Cardiac septum (tissue), 1 donor: ENCODE measurements around the gene CYP11A1. TPM values are rescaled to one million over a fixed set of nuclear protein-coding genes. Genes with fewer than 3 reads are reported as not detected.
A peak's percentile ranks its signal among the peaks of the same experiment; 100 is the strongest.

Experiments used
- DNase-seq: peaks from one replicate; pipeline ENCODE4 v3.0.0-alpha.2; 2020; ENCODE audit warnings: low spot score
- intact Hi-C: fragments of 100-400 bp; cut with DNase I; formaldehyde crosslinking; loops from one replicate; pipeline ENCODE4 v1.14.0; 2022
- total RNA-seq: library from RNA; stranded (reverse); fragmentation: NEBNext Ultra II Directional; extraction: Animal tissue kit (Norgen Biotek cat#: 25700); gene quantifications from one replicate; pipeline ENCODE4 v1.2.1, GENCODE V29; 2021
- donor health status: DM: no; HTN: no; CAD: no.

Gene CYP11A1
- total RNA-seq, 1 donor from 2014 or later = 2.5 TPM

DNA sequence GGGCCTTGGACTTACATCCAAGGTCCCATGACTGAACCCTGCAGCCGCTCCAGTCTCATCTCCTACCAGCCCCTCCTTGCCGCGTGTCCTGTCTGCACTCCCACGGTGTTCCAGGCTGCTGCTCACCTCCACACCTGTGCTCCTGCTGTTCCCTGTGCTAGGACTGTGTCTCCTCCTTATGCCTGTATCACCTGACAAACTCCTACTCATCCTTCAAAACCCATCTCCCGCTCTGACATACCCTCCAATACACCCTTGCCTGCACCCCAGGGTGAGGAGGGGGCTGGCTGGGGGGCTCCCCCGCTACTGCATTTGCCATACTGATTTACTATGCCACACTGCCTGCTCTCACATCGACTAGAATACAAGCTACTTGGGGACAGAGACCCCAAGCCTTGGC lies 53.6 kb downstream of the CYP11A1 start:
- intact Hi-C loops = no loop called here
- DNase-seq = no peak

DNA sequence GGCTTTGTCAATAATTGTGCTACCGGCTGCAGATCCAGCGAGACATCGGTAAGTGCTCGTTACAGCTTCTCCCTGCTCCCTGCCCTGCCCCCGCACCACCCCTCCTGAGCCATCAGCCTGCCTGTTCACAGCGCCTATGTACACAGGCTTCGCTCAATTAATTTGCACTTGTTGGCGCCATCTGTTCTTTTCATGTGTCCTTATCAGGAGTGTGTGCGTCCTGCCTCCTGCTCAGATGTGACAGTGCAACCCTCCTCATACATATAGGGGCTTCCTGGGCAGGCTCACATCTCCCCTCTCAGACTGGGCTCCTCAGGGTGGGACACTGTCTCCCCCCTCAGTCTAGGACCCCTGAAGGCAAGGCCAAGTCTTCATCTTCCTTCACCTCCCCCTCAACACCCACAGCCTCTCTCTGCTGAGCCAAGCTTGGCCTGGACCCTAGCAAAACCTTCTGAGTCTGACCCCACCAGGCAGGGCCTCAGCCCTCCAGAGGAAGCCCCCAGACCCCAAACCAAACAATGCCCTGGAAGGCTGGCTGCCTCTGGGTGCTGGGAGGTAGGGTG lies 54.9 kb downstream of the CYP11A1 start:
- intact Hi-C loops = no loop called here
- DNase-seq = no peak

DNA sequence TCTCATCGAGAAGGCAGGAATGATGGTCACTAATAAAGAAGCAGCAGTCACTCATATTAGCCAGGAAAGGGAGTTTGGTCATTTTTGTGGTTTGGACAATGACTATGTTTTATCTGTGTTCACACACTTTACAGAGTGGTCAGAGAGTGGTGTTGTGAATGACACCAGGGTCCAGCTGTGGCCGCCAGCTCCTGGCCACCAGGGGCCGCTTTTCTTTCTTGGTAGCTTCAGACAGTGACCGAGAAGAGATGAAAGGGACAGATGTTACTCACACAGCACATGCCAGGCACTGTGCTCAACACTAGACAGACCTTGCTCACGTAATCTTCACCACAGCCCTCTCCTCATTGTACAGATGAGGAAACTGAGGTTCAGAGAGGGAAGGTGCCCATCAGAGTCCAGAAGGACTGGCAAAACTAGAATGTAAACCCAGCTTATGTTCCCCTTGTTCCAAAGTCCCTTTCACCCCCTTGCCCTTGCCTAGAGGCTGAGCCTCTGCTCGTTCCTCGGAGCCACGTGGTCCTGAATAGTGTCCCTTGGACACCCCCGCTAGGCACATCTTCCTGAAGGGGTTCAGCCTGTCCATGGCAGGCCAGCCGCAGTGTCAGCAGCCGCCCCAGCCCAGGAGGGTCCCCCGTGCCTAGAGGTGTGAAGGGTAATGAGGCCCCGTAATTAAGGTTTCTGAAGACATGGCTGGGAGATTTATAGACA lies 55.6 kb downstream of the CYP11A1 start:
- no peak for DNase-seq

DNA sequence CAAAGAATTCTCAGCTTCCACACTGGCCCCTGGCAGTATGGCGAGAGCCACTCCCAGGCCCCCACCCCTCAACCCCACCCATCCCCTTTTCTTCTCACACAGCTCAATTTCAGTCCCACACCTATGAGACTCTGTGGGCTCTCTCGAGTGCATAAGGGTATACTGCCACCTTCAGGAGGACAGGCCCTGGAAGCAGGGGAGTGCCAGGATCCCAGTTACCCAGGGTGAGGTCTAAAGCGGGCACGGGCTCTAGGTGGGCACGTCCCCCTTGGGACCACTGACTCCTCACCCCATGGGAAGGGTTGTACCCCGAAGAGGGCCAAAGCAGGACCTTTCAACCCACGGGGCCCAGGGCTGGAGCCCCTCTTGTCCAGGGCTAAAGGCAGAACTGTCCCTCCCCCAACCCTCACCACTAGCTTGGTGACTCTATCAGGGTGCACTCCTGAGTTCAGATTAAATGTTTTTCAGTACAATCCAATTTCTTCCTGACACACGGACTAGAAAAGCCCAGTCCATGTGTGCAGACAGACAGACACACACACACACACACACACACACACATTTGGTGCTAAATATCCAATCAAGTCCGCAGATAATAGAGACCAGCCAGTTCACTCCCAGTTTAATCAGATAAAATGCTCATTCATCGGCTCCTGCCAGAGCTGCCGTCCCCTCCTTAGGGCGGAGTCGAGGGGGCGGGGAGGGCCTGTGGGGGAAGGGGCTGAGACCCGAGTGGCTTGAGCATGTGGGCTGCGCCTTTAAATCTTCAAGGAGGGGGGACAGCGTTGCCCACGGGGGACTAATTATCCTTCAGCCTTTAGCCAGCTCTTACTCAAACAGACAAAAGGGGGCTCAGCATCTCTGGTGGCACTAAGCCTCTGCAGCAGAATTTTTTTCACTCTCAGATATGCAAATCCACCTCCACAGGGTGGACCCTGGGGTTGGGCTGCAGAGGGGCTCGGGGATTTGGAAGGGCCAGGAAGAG lies 59.3 kb downstream of the CYP11A1 start:
- intact Hi-C loops = no loop called here

More for the DNA sequence above, 55.6 kb downstream of the CYP11A1 start:
- intact Hi-C loops = no loop called here

DNA sequence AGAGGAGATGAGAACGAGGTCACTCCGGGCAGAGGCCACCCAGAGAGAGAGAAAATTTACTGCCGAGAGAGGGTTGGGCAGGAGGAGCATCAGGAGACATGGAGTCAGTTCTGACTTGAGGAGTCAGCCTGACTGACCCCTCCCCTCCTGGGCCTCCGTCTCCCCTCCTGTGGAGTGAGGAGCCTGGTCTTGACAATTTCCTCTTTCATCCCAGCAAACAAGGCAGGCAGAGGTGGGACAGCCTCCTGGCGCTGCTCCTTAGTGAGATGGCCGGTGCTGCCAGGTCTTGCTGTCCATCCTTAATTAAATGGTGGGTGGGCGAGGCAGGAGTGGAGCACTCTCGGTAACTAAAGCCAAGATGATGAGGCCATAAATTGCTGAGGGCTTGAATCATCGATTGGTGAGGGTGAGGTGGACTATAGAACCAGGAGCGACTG lies 60.6 kb downstream of the CYP11A1 start:
- no peak for DNase-seq
- intact Hi-C loops = no loop called here

More for the DNA sequence above, 59.3 kb downstream of the CYP11A1 start:
- no peak for DNase-seq

DNA sequence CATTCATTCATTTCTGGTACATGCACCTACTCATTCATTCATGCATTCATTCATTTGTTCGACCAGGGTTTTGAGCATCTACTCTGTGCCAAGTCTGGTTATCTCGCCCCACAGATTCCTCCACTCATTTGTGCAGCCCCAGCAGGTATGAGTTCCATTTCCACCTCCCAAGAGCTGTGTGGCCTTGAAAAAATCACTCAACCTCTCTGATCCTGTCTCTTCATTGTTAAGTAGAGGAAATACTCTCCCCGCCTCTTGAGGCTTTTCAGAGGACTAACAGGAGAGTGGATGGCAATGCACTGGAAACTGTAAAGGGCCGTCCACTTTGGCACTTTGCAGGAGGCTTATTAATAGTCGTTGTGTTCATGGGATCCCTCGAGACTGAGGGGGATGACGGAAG lies 61.8 kb downstream of the CYP11A1 start:
- no peak for DNase-seq

DNA sequence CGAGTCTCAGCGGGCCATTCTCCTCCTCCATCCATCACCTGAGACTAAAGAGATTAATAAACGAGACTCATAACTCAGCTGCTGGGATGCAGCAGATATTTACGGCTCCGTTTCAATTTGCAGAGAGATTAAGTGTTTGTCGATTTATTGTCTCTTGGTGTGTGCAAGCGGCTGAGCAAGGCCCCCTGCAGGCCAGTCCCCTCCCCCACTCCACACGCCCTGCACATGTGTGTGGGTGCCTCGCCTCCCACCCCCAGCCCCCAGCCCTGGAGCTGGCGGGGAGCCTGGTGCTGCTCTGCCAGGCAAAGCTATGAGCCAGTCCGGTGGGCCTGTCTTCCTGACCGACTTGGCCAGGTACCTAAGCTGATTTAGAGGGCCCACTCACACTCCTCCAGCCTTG lies 63.0 kb downstream of the CYP11A1 start:
- intact Hi-C loops = loop anchor here (5.0 kb wide), 1 partner anchor 162 kb away; no protein-coding TSS in a partner anchor
- DNase-seq = no peak

More for the DNA sequence above, 61.8 kb downstream of the CYP11A1 start:
- intact Hi-C loops = no loop called here

DNA sequence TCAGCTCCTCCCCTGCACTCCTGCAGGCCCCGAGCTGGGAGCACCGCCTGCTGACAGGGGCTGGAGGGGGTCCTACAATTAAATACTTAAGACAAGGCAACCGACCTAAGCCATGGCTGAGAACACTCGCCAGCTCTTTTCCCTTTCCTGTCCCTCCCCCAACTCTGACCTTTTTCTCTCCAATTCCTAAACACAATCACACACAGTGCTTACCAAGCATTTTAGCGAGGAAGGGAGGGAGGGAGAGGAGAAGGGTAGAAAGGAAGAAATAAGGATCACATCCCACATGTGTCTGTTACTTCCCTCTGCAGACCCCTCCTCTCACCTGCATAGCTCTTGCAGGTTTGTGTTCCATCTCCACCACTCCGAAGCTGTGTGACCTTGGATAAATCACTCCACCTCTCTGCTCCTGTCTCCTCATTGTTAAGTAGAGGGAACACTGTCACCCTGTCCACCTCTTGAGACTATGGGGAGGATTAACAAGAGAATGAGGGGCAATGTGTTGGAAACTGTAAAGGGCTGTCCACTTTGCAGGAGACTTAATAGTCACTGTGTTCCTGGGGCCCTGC lies 63.6 kb downstream of the CYP11A1 start:
- intact Hi-C loops = loop anchor here (2.0 to 5.0 kb wide), 2 partner anchors 162 to 177 kb away; no protein-coding TSS in a partner anchor
- DNase-seq = no peak

DNA sequence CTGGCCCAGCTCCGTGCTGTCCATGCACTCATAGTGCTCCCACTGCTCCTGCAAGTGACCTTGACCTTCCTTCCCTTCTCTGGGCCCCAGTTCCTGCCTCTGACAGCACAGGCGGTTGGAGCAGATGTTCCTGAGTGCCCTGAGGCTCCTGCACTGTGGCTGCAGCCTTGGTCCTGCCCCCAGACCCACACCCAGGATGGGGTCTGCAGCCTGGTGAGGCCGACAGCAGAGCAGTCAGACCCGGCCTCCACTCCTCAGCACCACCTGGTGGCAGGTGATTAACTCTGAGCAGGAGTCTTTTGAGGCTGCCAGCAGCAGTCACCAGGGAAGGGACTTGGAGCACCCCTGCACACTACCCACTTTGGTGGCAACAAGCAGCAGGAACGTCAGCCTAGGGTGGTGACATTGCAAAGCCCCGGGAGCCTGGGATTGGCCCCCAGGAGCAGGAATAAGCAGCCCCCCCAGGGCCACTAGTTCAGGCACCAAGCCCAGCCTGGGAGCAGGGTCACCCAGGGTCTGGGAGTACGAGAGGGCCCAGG lies 64.6 kb downstream of the CYP11A1 start:
- DNase-seq = no peak
- intact Hi-C loops = loop anchor here (2.0 to 5.0 kb wide), 2 partner anchors 161 to 176 kb away; no protein-coding TSS in a partner anchor

DNA sequence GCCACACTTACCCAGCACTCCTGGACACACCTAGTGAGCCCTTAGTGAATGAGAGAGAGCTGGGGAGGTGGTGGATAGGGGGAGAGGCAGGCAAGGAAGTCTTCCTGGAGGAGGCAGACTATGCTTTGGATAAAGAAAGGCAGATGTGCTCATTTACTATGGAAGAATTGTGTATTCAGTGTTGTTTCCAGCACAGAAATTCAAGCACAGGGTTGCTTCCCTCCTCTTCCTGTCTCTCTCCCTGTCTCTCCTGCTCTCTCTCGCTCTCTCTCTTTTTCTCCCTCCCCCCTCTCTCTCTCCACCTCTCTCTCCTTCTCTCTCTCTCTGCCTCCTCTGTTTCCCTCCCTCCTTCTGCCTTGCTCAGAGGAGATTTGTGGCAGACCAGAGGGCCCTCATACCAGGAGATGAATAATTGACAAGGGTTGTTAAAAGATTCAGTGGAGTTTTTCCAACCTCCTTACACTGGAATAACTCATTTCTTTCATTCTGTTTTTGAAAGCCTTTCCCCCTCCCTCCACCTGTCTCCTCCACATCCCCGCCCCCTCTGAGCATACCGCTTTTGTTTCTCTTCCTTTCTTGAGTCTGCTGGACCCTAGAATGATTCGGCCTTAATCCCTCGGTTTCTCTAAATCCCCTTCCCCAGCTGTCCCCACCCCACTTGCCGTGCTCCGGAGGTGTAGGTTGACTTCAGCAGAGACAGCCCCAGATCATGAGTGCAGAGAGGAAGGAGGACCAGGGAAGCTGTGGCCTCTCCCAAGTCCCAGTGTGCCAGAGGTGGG lies 65.7 kb downstream of the CYP11A1 start:
- intact Hi-C loops = loop anchor here (2.0 to 5.0 kb wide), 2 partner anchors 159 to 175 kb away; no protein-coding TSS in a partner anchor
- DNase-seq = no peak

DNA sequence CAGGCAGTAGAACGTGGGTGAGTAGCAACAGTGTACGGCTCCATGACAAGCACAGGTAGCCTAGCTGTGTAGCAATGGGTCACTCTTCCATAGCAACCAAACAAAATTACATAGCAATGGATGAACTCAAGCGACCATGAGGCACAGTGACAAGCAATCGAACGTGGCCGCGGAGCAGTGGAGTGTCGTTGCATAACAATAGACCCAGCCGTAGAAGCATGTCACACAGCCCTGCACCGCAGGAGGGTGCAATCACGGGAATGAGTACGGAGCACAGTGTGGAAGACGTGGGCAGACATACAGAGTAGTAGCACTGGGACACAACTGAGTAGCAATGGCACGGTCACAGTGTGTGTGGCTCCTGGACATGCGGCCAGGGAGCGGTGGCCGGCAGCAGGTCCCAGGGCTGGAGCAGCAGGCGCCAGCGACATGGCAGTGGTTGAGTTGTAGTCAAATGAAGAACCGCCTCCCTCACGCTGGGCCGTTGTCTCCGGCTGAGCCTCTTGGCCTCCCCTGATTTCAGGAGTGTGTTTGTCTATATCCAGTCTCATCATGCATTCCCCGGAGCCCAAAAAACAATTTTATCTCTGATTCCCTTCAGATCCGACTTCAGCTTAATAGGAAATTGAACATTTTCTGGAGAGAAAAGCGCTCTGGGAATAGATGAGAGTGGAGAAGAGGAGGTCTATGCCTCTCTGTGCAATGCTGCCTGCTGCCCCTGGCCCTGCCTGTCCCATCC lies 67.2 kb downstream of the CYP11A1 start:
- no peak for DNase-seq
- intact Hi-C loops = loop anchor here (5.0 kb wide), 1 partner anchor 158 kb away; no protein-coding TSS in a partner anchor

DNA sequence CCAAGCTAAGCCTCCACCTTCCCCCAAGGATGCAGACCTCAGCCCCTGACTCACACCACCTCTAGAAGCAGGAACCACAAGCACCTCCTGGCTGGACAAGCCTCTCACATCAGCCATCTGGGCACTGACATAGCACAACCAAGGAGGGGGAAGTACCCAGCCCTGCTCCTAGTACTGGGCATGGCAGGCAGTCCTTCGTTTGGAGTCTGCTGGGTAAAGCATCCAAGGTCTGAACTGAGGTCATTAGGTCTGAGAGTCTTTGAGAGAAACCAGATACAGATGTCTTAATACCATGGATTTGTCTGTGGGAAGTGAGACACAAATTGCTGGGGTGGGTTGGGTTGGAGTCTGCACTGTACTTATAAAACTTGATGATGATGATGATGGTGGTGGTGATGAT lies 69.6 kb downstream of the CYP11A1 start:
- no peak for DNase-seq
- intact Hi-C loops = no loop called here

DNA sequence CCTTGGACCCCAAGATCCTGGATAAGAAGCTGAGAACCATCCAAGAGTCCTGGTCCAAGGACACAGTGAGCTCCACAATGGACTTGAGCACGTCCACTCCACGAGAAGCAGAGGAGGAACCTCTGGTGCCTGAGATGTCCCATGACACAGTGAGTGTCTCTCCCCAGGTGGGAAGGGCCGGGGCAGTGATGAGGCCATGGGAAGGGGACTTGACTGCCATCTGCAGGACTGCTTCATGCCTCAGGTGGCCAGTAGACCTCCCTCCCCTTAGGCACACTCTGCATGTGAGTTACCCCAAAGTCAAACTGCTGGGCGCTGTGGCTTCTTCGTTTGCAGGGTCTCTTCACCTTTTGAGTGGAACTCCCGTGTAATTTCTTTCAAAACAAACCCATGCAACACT lies 71.6 kb downstream of the CYP11A1 start:
- intact Hi-C loops = no loop called here

DNA sequence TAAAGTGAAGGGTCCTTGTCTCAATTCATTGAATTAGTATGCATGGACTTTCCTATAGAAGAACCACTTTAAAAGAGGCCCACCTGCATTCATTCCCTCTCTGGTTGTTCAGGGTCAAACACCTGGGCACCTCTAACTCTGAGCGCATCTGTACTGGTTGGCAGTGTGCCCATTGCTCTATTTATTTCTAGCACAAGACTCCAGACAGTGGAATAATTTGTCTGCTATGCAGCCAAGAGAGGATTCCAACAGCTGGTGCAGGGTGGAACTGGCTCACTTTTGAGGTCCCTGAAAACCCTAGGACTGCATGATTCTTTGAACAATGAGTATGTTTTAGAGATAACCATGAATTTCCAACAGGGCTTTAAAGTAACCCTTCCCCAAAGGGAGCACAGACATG lies 73.4 kb downstream of the CYP11A1 start:
- intact Hi-C loops = no loop called here
- no peak for DNase-seq

More for the DNA sequence above, 71.6 kb downstream of the CYP11A1 start:
- DNase-seq = no peak

DNA sequence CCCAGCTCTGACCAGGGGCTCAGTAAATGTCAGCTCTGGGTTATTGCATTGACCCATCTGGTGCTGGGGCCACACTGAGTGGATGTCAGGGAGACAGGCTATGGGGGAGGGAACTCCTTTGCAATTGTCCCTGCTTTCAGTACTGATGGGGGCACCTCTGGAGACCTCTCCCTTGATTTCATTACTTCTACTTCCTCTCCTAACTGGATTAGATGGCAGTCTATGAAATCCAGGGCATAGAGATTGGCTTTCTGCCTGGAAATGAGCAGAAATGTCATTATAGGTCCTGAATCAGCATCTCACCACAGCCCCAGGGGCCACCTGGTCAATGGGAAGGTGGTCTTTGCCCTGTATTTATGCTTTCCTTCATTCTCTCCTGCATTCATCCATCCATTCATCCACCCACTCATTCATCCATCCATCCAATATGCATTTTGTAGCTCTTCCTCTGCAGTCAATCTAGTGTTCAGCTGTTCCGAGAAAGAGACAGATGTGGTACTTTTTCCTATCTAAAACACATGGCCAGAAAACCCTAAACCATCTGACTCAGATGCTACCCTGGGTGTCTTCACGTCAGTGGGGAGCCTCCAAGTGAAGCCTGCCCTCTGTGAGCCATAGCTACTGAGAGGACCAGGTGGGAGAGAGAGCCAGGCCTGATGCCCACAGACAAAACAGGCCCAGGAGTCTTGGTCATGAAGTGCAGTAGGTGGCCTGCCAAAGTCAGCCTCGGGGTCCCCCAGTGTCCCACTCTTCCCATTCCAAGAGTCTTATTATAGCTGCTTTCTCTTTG lies 74.2 kb downstream of the CYP11A1 start:
- intact Hi-C loops = no loop called here
- no peak for DNase-seq

DNA sequence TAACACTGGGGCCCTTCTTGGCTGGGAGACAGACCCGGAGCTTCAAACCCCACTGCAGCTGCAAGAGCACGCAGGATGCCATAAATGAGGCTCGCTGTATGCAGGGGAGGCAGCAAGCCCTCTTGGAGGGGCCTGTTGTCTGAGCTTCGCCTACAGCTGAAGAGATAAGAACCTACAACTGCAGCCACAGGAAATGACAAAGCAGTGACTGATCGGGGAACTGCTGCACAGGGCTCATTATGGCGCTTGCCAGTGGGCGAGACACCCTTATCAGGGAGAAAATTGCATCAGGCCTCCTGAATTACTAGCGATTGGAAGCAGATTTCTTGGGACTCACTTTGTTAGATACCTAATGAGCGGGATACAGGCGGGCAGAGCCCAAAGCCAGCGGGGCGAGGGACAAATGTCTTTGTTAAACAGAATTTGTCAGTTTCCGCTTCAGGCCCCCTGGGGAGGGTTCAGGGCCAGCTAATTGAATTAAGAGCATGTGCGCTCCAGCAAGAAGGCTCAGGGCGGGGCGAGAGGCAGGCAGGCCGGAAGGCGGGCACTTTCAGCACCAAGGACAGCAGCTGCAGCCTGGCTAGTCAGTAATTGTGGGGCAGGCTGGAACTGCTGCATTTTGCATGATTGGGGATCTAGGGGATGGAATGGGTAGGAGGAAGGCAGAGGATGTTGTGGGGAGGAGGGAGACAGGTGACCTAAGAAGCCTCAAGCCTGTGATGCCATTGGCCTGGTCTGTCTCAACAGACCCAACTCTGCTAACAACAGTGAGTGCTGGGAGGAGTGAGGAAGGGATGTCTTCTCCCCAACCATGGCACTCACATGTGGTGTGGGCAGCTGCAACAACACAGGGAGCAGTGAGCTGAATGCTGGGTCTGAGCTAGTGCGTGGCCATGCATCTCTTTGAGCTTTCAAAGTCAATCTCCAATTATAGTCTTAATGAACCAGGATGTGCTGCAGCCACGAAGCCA lies 76.1 kb downstream of the CYP11A1 start:
- intact Hi-C loops = no loop called here
- peak; percentile 89 for DNase-seq
